ENCODE results near the gene STOML1. TPM values are rescaled to one million over a fixed set of nuclear protein-coding genes. Genes with fewer than 3 reads are reported as not detected.

Gene STOML1
- polyA plus RNA-seq, 2 of the 4 experiments (the other 2 are of a cell fraction) = 4.3 to 4.9 TPM

DNA sequence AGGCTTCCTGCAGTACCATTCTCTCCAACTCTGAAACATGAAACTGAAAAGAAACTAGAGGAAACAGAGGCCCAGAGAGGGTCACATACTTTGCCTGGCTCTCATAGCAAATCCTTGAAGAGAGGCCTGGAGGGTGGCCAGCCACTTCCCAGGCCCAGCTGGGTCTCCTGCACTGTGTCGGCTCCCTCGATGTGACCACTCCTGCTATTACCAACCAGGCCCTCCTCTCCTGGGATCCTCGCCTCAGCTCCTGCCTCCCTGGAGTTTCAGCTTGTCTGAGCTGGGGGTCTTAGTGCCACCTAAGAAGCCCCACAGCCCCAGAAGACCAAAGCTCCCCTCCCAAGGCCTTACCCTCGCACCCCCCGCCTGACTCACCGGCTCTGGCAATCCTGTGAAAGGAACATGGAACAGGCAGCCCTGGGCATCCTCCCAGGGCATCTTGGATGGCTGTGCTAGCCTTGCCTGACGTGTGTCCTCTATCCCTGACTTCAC is 61.3 kb downstream of the STOML1 start:
- peaks cover 8% of the 10 kb centered on the region for H3K4me1 ChIP-seq
- DNase-seq (ENCODE audit: low read depth in 1 of 2, low spot score in 1 of 2) (no peak), FAIRE-seq (no peak), ATAC-seq (no peak)
- ChIA-PET POLR2A (no interaction called here), CTCF (interaction anchor here (0.7 to 1.4 kb wide), 5 partner anchors 11 to 105 kb away, joined by 3 to 5 read pairs (median 3); no protein-coding TSS in a partner anchor)
- H3K27ac ChIP-seq = no peak overlapping the region
- no peaks in the 10 kb centered on the region for H3K9me3 ChIP-seq
- no peak overlapping the region for H3K4me3 ChIP-seq
- 75% methylated on average over 6 of the region's 7 CpGs for WGBS (ENCODE audit: missing lambda C conversion rate)
- no peak for TF ChIP-seq CEBPB (IDR thresholded peaks at IDR 0.05)
- no peak for TF ChIP-seq NR3C1 (IDR thresholded peaks at IDR 0.05)
- TF ChIP-seq MYC (IDR thresholded peaks at IDR 0.05; ENCODE audit: borderline replicate concordance, low read length) = no peak
- TF ChIP-seq, protein P1, sequence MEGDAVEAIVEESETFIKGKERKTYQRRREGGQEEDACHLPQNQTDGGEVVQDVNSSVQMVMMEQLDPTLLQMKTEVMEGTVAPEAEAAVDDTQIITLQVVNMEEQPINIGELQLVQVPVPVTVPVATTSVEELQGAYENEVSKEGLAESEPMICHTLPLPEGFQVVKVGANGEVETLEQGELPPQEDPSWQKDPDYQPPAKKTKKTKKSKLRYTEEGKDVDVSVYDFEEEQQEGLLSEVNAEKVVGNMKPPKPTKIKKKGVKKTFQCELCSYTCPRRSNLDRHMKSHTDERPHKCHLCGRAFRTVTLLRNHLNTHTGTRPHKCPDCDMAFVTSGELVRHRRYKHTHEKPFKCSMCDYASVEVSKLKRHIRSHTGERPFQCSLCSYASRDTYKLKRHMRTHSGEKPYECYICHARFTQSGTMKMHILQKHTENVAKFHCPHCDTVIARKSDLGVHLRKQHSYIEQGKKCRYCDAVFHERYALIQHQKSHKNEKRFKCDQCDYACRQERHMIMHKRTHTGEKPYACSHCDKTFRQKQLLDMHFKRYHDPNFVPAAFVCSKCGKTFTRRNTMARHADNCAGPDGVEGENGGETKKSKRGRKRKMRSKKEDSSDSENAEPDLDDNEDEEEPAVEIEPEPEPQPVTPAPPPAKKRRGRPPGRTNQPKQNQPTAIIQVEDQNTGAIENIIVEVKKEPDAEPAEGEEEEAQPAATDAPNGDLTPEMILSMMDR (IDR thresholded peaks at IDR 0.05) = no peak
- H3K4me2 ChIP-seq = no peak overlapping the region

DNA sequence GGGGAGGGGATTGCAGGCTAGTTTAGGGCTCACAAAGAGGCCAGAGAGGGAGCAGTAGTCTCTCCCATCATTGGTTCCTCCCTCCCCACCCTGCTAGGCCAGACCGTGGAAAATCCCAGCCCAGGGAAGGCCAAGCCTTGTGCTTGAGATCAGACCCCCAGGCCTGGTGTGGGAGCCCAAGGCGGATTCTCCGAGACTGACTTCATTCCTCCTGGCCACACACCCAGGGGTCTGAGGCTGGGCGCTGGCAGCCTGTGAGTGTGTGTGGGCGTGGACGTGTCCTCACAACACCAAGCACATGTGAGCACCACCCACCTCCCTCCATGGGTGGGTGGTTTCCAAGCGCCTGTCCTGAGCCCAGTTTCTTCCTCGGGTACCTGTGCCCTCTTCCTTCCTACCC is 61.7 kb downstream of the STOML1 start:
- Histone ChIP-seq H3K9me3 (no peaks in the 10 kb centered on the region), H3K4me2 (no peak overlapping the region), H3K4me1 (peaks cover 8% of the 10 kb centered on the region), H3K27ac (no peak overlapping the region), H3K4me3 (no peak overlapping the region)
- DNase-seq (ENCODE audit: low read depth in 1 of 2, low spot score in 1 of 2) (no peak), FAIRE-seq (no peak), ATAC-seq (no peak)
- TF ChIP-seq ZSCAN20 (CRISPR knock-in tag; IDR thresholded peaks at IDR 0.05) = no peak
- TF ChIP-seq, protein P2, sequence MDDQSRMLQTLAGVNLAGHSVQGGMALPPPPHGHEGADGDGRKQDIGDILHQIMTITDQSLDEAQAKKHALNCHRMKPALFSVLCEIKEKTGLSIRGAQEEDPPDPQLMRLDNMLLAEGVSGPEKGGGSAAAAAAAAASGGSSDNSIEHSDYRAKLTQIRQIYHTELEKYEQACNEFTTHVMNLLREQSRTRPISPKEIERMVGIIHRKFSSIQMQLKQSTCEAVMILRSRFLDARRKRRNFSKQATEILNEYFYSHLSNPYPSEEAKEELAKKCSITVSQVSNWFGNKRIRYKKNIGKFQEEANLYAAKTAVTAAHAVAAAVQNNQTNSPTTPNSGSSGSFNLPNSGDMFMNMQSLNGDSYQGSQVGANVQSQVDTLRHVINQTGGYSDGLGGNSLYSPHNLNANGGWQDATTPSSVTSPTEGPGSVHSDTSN (IDR thresholded peaks at IDR 0.05) = no peak
- no peak for TF ChIP-seq RARB (CRISPR knock-in tag; IDR thresholded peaks at IDR 0.05)
- no peak for TF ChIP-seq HOXB13 (CRISPR knock-in tag; IDR thresholded peaks at IDR 0.05; ENCODE audit: low read depth)
- no peak for TF ChIP-seq EHF (CRISPR knock-in tag; IDR thresholded peaks at IDR 0.05)
- no peak for TF ChIP-seq RCOR1 (IDR thresholded peaks at IDR 0.05; ENCODE audit: low read depth, low read length)
- TF ChIP-seq SMC3 (IDR thresholded peaks at IDR 0.05) = no peak
- TF ChIP-seq CHD4 (IDR thresholded peaks at IDR 0.05; ENCODE audit: borderline replicate concordance) = no peak
- no peak for TF ChIP-seq CHD2 (IDR thresholded peaks at IDR 0.05; ENCODE audit: low read length, partially characterized antibody)
- TF ChIP-seq CEBPB (IDR thresholded peaks at IDR 0.05) = no peak
- no peak for TF ChIP-seq RNF2 (IDR thresholded peaks at IDR 0.05; ENCODE audit: borderline replicate concordance, low read depth)
- TF ChIP-seq NR3C1 (IDR thresholded peaks at IDR 0.05) = no peak
- no peak for TF ChIP-seq EP300 (IDR thresholded peaks at IDR 0.05)
- no peak for TF ChIP-seq JUN (IDR thresholded peaks at IDR 0.05)
- no peak for TF ChIP-seq ZFP36 (IDR thresholded peaks at IDR 0.05; ENCODE audit: borderline replicate concordance, partially characterized antibody)
- no peak for TF ChIP-seq HEYL (CRISPR knock-in tag; IDR thresholded peaks at IDR 0.05)
- no peak for TF ChIP-seq FOSB (CRISPR knock-in tag; IDR thresholded peaks at IDR 0.05)
- TF ChIP-seq, protein P3, sequence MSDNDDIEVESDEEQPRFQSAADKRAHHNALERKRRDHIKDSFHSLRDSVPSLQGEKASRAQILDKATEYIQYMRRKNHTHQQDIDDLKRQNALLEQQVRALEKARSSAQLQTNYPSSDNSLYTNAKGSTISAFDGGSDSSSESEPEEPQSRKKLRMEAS (IDR thresholded peaks at IDR 0.05) = no peak
- TF ChIP-seq POLR2AphosphoS2 (conservative IDR thresholded peaks at IDR 0.05; ENCODE audit: low read length) = no peak
- TF ChIP-seq GATA3 (IDR thresholded peaks at IDR 0.05; ENCODE audit: borderline replicate concordance) = no peak
- ChIA-PET POLR2A (no interaction called here), CTCF (no interaction called here)
- WGBS (ENCODE audit: missing lambda C conversion rate) = 82% methylated on average over 7 of the region's 8 CpGs

DNA sequence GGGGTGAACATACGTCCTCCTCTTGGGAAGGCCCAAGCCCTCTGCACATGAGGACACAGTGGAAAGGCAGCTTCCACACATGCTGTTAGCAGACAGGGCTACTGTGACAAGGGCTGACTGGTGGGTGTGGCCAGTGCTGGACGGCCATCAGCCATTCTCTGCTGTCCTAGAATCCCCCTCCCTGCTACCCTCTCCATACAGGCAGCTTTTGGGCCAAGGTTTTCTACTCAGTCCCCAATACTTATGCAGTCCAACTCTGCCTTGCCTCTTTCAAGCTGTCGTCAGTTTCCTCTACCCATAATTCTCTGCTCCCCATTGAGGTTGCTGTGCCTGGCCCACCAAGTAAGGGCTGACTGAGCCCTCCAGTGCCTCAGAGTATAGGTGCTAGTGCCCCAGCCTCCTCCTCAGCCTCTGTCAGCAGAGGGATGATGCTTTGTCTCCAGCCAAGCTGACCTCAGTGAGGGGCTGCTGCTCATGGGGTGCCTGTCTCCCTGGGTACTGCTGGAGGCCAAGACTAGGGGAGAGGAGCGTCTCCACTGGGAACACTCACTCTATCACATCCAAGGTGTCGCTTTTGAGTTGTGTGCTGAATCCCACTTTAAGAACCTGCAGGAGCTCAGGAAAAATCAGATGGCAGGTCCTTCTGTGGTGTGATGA is 63.0 kb downstream of the STOML1 start:
- no peak for ATAC-seq
- Histone ChIP-seq H3K9me3 (no peaks in the 10 kb centered on the region), H3K27ac (no peak overlapping the region), H3K4me3 (no peak overlapping the region), H3K4me1 (peaks cover 14% of the 10 kb centered on the region), H3K4me2 (no peak overlapping the region)
- no peak for DNase-seq (ENCODE audit: low read depth in 1 of 2, low spot score in 1 of 2)
- TF ChIP-seq EHF (CRISPR knock-in tag; IDR thresholded peaks at IDR 0.05) (no peak), RCOR1 (IDR thresholded peaks at IDR 0.05; ENCODE audit: low read depth, low read length) (no peak), BHLHE40 (IDR thresholded peaks at IDR 0.05; ENCODE audit: low read depth, low read length) (no peak), NFE2L2 (conservative IDR thresholded peaks at IDR 0.05; ENCODE audit: low read length) (no peak), ZSCAN20 (CRISPR knock-in tag; IDR thresholded peaks at IDR 0.05) (no peak), HDAC2 (IDR thresholded peaks at IDR 0.05) (no peak), MAZ (IDR thresholded peaks at IDR 0.05; ENCODE audit: borderline replicate concordance, low read depth, low read length) (no peak), POLR2AphosphoS2 (conservative IDR thresholded peaks at IDR 0.05; ENCODE audit: low read length) (no peak), RFX5 (IDR thresholded peaks at IDR 0.05) (no peak), MAFK (IDR thresholded peaks at IDR 0.05; ENCODE audit: partially characterized antibody) (no peak), KDM5A (IDR thresholded peaks at IDR 0.05) (no peak), CBX2 (IDR thresholded peaks at IDR 0.05; ENCODE audit: borderline replicate concordance, low read depth) (no peak)
- TF ChIP-seq, protein P4, sequence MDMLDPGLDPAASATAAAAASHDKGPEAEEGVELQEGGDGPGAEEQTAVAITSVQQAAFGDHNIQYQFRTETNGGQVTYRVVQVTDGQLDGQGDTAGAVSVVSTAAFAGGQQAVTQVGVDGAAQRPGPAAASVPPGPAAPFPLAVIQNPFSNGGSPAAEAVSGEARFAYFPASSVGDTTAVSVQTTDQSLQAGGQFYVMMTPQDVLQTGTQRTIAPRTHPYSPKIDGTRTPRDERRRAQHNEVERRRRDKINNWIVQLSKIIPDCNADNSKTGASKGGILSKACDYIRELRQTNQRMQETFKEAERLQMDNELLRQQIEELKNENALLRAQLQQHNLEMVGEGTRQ (IDR thresholded peaks at IDR 0.05) = no peak
- TF ChIP-seq, protein P3 (IDR thresholded peaks at IDR 0.05) = no peak
- 85% methylated on average over 4 of the region's 5 CpGs for WGBS (ENCODE audit: missing lambda C conversion rate)
- ChIA-PET POLR2A (no interaction called here), CTCF (interaction anchor here (1.2 to 2.4 kb wide), 2 partner anchors 26 to 32 kb away, joined by 4 to 6 read pairs; no protein-coding TSS in a partner anchor)
- no peak for FAIRE-seq
